Heart right ventricle (tissue), 16 donors: ENCODE data around the gene PKN3. TPM values are rescaled to one million over a fixed set of nuclear protein-coding genes. Genes with fewer than 3 reads are reported as not detected.

ENCODE experiments used
- ATAC-seq, 8 donors: fragments of 200-7000 bp; cut with Tn5 transposase; one replicate each; pipeline ENCODE4 v1.9.1; 2020; ENCODE audit warnings: mild to moderate bottlenecking in 8 of 8, moderate library complexity in 8 of 8, moderate number of reproducible peaks in 1 of 8
- DNase-seq, 2 donors: peaks; one replicate each; pipeline ENCODE4 v3.0.0-alpha.2; 2020
- H3K27ac ChIP-seq, 10 donors: fragments of 200-600 bp; sonication (generic) in 2 of 10; one replicate each; pipeline versions ENCODE4 v1.5.0 to v1.8.0; 2020 to 2022; ENCODE audit warnings: mild to moderate bottlenecking in 3 of 10
- H3K27me3 ChIP-seq, 7 donors: fragments of 200-600 bp; one replicate each; pipeline ENCODE4 v1.8.0; 2021 to 2022; ENCODE audit warnings: mild to moderate bottlenecking in 2 of 7
- H3K36me3 ChIP-seq, 9 donors: fragments of 200-600 bp; sonication (generic) in 1 of 9; one replicate each; pipeline versions ENCODE4 v1.5.0 to v1.8.0; 2020 to 2022; ENCODE audit warnings: mild to moderate bottlenecking in 2 of 9
- H3K4me1 ChIP-seq, 9 donors: fragments of 200-600 bp; sonication (generic) in 1 of 9; one replicate each; pipeline versions ENCODE4 v1.5.0 to v1.8.0; 2020 to 2022; ENCODE audit warnings: mild to moderate bottlenecking in 4 of 9
- H3K4me3 ChIP-seq, 10 donors: fragments of 200-600 bp; sonication (generic) in 2 of 10; one replicate each; pipeline versions ENCODE4 v1.5.0 to v1.8.0; 2020 to 2022; ENCODE audit warnings: mild to moderate bottlenecking in 7 of 10, moderate library complexity in 2 of 10
- H3K9me3 ChIP-seq, 11 donors: fragments of 200-600 bp in 10 of 11; sonication (generic) in 2 of 11; one replicate each; pipeline versions ENCODE4 v1.5.0 to v1.8.0; 2013 to 2022; ENCODE audit warnings: mild to moderate bottlenecking in 2 of 11, control low read depth in 1 of 11, moderate library complexity in 1 of 11
- WGBS, 2 donors: extraction: QIAGEN DNeasy Blood & Tissue Kit; methylation state at CpG; one replicate each; pipeline ENCODE4 v1.1.7; 2013; ENCODE audit warnings: inconsistent platforms in 1 of 2; 5-methylcytosine and 5-hydroxymethylcytosine counted together
- intact Hi-C, 10 donors: fragments of 100-400 bp; cut with DNase I; formaldehyde crosslinking; loops; one replicate each; pipeline versions ENCODE4 v1.11.1 to v1.14.2; 2022
- long read RNA-seq, 3 donors: library from polyadenylated mRNA; unstranded; transcript quantifications; one replicate each; pipeline ENCODE4 v2.0.0, GENCODE V29; 2020 to 2021
- polyA plus RNA-seq, 2 donors: library from polyadenylated mRNA; stranded (reverse); fragments of 200-250 nt; gene quantifications; one replicate each; pipeline ENCODE4 v1.2.3, GENCODE V29; 2013
- total RNA-seq, 10 donors: library from RNA; stranded (reverse); fragmentation: NEBNext Ultra II Directional in 3 of 10; extraction: Animal tissue kit (Norgen Biotek cat#: 25700) in 3 of 10; gene quantifications; one replicate each; pipeline versions ENCODE4 v1.2.1 to v1.2.4, GENCODE V29; 2021 to 2023
- TF ChIP-seq, protein P1 (sequence below), 9 donors: fragments of 200-600 bp; sonication (generic) in 2 of 9; IDR thresholded peaks; one replicate each; pipeline versions ENCODE4 v1.5.0 to v1.8.0; 2021 to 2022; ENCODE audit warnings: antibody characterized with exemption in 9 of 9, mild to moderate bottlenecking in 5 of 9, moderate library complexity in 1 of 9
- donor health status: Arrhythmogenic right ventricular cardiomyopathy.
- donor health status: ischemic (EF 13 %, LVEDD 7.1; RV severe dilation, severe dysfunction).
- donor health status: healthy with polysubstance abuse.
- donor health status: DM: no; HTN: yes; CAD: no.
- donor health status: DM: no; HTN: no; CAD: no.
- donor health status: ischemic (EF 25% LVEDD 6.9; RV normal size, moderate dysfunction).
- donor health status: ischemic (EF 25% LVEDD 5.7; RV mildly dilated, moderate dysfunction).
- donor health status: healthy.
- donor health status: DM: yes; HTN: yes; CAD: no.
- donor health status: Ischemic cardiomyopathy.
- donor health status: ischemic (EF 35%, LVEDD 5.7; RV mildly dilated, moderate dysfunction).
- donor health status: nonischemic (EF 11% LVEDD 7.7; RV severe dilation, severe dysfunction).
- donor health status: DM: yes; HTN: yes; CAD: no.
- donor health status: PGD.
- donor health status: ischemic (EF 29% LVEDD 5.4; RV normal size, mild dysfunction).
- donor health status: nonischemic (EF 23%, LVEDD 6.1; RV moderate dilation, normal function).

The PKN3 gene
- 1 to 10 TPM; 3.7 to 8.9 (median 4.7) TPM for total RNA-seq
- polyA plus RNA-seq, result 10 to 100 TPM; 10.6 to 12.7 TPM
- long read RNA-seq, donor 1, partial matches to known transcripts, result 4 of 23 reads
- long read RNA-seq, donor 1, other reads (novel, unspliced or antisense), result 15 of 23 reads
- long read RNA-seq, donor 2, partial matches to known transcripts, result 4 of 15 reads
- long read RNA-seq, donor 2, other reads (novel, unspliced or antisense), result 7 of 15 reads
- long read RNA-seq, donor 3, partial matches to known transcripts, result 6 of 18 reads
- long read RNA-seq, donor 3, other reads (novel, unspliced or antisense), result 12 of 18 reads

DNA sequence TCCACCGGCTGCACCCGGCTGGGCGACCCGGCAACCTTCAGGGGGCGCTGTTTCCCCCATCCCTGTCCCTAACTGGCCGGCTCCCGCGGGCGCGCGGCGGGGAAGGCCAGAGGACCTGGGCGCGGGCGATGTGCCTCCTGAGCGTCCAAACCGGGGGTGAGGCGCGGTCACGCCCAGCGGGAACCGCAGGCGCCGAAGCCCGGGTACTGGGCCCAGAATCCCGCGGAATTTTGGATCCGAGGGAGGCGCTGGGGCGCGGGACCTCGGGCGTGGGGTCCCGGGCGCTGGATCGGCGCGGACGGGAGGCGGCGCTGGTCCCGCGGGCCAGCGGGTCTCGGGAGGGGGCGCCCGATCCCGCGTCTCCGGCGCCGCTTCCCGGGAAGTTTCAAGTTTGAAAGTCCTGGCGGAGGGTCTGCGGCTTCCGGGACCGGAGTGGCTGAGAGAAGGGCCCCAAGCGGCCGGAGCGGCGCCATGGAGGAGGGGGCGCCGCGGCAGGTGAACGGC is at the start of gene PKN3:
TSS of gene PKN3 (plus strand) at position 59 of the 504 bp plus-strand sequence. CDS start at position 472, 413 bp downstream.
- intact Hi-C loops, result loop anchor here in 2 of 10 donors (2.0 to 5.0 kb wide), 2 partner anchors 22 to 70 kb away; partner anchors contain the start of genes ZDHHC12 (in 1 of the 2) and ZER1 (in 1 of the 2)
- peaks cover 0 to 24% (median 15%) of the 10 kb centered on the region in 9 donors for H3K4me1 ChIP-seq
- peak; percentile 90 to 92 for DNase-seq
- peaks cover 0 to 4% (median 0%) of the 10 kb centered on the region in 9 donors for H3K36me3 ChIP-seq
- no peaks in the 10 kb centered on the region for H3K27me3 ChIP-seq
- H3K9me3 ChIP-seq, result no peaks in the 10 kb centered on the region
- H3K27ac ChIP-seq, result peak within 1 kb of the TSS; percentile 70 to 96 (median 93)
- peak within 1 kb of the TSS; percentile 56 to 93 (median 78) for H3K4me3 ChIP-seq
- WGBS, 2 donors, result 0% methylated on average over 49 to 65 of the region's 65 CpGs
- TF ChIP-seq, protein P1, sequence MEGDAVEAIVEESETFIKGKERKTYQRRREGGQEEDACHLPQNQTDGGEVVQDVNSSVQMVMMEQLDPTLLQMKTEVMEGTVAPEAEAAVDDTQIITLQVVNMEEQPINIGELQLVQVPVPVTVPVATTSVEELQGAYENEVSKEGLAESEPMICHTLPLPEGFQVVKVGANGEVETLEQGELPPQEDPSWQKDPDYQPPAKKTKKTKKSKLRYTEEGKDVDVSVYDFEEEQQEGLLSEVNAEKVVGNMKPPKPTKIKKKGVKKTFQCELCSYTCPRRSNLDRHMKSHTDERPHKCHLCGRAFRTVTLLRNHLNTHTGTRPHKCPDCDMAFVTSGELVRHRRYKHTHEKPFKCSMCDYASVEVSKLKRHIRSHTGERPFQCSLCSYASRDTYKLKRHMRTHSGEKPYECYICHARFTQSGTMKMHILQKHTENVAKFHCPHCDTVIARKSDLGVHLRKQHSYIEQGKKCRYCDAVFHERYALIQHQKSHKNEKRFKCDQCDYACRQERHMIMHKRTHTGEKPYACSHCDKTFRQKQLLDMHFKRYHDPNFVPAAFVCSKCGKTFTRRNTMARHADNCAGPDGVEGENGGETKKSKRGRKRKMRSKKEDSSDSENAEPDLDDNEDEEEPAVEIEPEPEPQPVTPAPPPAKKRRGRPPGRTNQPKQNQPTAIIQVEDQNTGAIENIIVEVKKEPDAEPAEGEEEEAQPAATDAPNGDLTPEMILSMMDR (IDR thresholded peaks at IDR 0.05), result peak; percentile 87 to 96 (median 94)
- peak; percentile 76 to 87 (median 82) for ATAC-seq

DNA sequence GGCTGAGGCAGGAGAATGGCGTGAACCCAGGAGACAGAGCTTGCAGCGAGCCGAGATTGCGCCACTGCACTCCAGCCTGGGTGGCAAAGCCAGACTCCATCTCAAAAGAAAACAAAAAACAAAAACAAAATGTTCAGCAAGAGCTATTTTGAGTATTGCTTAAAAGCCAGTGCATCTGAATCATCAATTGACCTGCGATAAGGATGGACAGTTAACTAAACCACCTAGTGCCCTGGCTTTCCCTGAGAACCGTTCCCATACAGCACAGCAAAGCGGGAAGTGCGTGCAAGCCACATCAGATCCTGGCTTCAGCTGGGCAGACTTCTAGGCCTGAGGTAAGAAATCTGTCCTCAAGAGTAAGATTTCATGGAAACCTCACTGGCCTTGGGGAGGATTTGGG is 48.4 kb upstream of the PKN3 start:
- no peak for ATAC-seq
- no peaks in the 10 kb centered on the region for H3K27me3 ChIP-seq
- WGBS, 2 donors, result 93% methylated on average over 8 of the region's 8 CpGs
- TF ChIP-seq, protein P1 (IDR thresholded peaks at IDR 0.05), result no peak
- H3K4me1 ChIP-seq, result peaks cover 0 to 15% (median 11%) of the 10 kb centered on the region in 9 donors
- no peaks in the 10 kb centered on the region for H3K36me3 ChIP-seq
- no peaks in the 10 kb centered on the region for H3K9me3 ChIP-seq
- intact Hi-C loops, result no loop called here
- no peak for DNase-seq
- no peak overlapping the region for H3K27ac ChIP-seq
- H3K4me3 ChIP-seq, result no peak overlapping the region

DNA sequence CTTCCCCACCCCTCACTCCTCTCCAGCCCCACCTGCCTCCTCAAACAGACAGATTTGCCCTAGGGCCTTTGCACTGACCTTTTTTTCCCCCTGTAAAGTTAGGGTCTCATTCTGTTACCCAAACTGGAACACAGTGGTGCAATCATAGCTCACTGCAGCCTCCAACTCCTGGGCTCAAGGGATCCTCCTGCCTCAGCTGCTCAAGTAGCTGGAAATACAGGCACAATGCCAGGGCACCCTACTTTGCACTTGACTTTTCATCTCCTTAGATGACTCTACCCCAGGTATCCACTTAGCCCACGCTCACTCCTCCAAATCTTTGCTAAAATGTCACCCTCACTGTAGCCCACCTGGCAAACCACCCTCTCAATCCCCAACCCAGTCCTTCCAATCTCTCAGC is 47.8 kb upstream of the PKN3 start:
- H3K4me1 ChIP-seq, result peaks cover 0 to 15% (median 11%) of the 10 kb centered on the region in 9 donors
- no peak for DNase-seq
- no peaks in the 10 kb centered on the region for H3K9me3 ChIP-seq
- ATAC-seq, result no peak
- H3K4me3 ChIP-seq, result no peak overlapping the region
- no peaks in the 10 kb centered on the region for H3K36me3 ChIP-seq
- intact Hi-C loops, result no loop called here
- TF ChIP-seq, protein P1 (IDR thresholded peaks at IDR 0.05), result no peak
- WGBS, 2 donors, result 100% methylated on average over 1 of the region's 1 CpG
- no peak overlapping the region for H3K27ac ChIP-seq
- no peaks in the 10 kb centered on the region for H3K27me3 ChIP-seq

DNA sequence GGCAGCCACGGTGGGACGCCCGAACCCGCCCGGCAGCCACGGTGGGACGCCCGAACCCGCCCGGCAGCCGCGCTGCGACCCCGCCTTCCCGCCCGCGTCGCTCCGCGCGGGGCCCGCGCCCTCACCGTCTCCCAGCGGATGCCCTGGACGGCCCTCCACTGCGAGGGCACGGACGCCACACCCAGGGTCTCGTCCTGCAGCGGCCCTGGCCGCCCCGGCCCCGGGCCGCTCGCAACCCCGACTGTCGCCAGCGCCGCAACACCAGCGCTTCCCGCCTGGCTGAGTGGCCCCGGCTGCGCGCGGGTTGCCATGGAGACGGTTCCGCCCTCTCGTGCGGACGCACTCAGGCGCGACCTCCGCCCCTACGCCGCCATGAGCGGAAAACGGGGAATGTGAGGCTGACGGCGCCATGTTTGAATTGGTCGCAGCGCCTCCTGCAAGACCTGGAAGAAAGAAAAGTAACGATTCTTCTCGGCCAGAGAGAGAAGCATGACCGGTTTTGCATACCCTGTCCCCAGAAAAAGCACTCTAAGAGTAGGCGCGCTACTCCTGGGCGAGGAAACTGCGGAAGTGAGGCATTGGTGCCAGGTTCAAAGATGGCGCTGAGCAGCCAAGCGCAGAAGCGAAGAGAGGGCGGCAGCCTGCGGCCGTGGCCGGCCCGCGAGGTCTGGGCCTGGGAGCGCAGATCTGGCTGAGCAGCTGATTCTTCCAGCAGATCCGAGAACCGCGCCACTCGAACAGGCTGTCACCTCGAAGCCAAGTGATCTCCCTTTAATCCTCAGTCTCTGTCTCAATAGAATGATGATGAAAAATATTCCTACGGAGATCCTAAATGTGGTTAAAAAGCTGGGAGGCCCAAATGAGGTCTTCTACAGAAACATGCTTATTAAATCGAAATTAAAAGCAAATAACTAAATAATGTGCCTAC is 45.6 kb upstream of the PKN3 start, which contains the start of gene DYNC2I2:
TSS of gene DYNC2I2 (minus strand) at position 432 of the 928 bp plus-strand sequence. CDS start at position 311, 121 bp downstream.
- ATAC-seq (peak; percentile 97 to 100 (median 100)), DNase-seq (peak; percentile 97 to 98)
- Histone ChIP-seq H3K27ac (peak within 1 kb of the TSS; percentile 90 to 100 (median 98)), H3K36me3 (no peaks in the 10 kb centered on the region), H3K27me3 (no peaks in the 10 kb centered on the region), H3K4me3 (peak within 1 kb of the TSS; percentile 39 to 72 (median 64)), H3K9me3 (no peaks in the 10 kb centered on the region), H3K4me1 (peaks cover 0 to 15% (median 11%) of the 10 kb centered on the region in 9 donors)
- TF ChIP-seq, protein P1 (IDR thresholded peaks at IDR 0.05), result no peak
- WGBS, 2 donors, result 1% methylated on average over 81 to 86 of the region's 86 CpGs
- intact Hi-C loops, result loop anchor here in 2 of 10 donors (2.0 kb wide), 1 partner anchor 32 kb away; the partner anchor contains the start of gene SET (in 2 of the 2)
